OCI-LY3 (cell line): ENCODE results near the gene PELI2.

Experiments
- H2AFZ ChIP-seq: fragments of 200-600, 300-600 bp; shearing (Covaris generic); 2 replicates; pipeline ENCODE4 v1.6.0; 2014; ENCODE audit warnings: antibody characterized with exemption, low read depth, low read length
- H3K27ac ChIP-seq: fragments of 200-600, 300-600 bp; sonication (generic); 2 replicates; pipeline ENCODE4 v1.5.1; 2014; ENCODE audit warnings: mild to moderate bottlenecking, low read length, moderate library complexity, mixed read lengths
- H3K27me3 ChIP-seq: fragments of 200-600, 300-600 bp; sonication (generic); 2 replicates; pipeline ENCODE4 v1.6.1; 2014; ENCODE audit warnings: low read depth, low read length, mixed read lengths
- H3K36me3 ChIP-seq: fragments of 200-600, 300-600 bp; sonication (generic); replicated peaks from 2 replicates; pipeline ENCODE3; 2014; ENCODE audit warnings: low read depth, low read length, mixed read lengths
- H3K4me1 ChIP-seq: fragments of 300-600, 200-600 bp; sonication (generic); 2 replicates; pipeline ENCODE4 v1.6.1; 2014; ENCODE audit warnings: low read length, mixed read lengths
- H3K4me2 ChIP-seq: fragments of 200-600, 300-600 bp; sonication (generic); 2 replicates; pipeline ENCODE4 v1.6.1; 2014; ENCODE audit warnings: low read length, mixed read lengths
- H3K4me3 ChIP-seq: fragments of 300-600, 200-600 bp; sonication (generic); 2 replicates; pipeline ENCODE4 v1.5.1; 2014; ENCODE audit warnings: antibody characterized with exemption, mild to moderate bottlenecking, low read length, moderate library complexity
- H3K79me2 ChIP-seq: fragments of 300-600, 200-600 bp; shearing (Covaris generic); 2 replicates; pipeline ENCODE4 v1.6.1; 2014; ENCODE audit warnings: mild to moderate bottlenecking, low read length, mixed read lengths
- H3K9ac ChIP-seq: fragments of 300-600, 200-600 bp; shearing (Covaris generic); 2 replicates; pipeline ENCODE4 v1.6.0; 2014; ENCODE audit warnings: mild to moderate bottlenecking, low read length, moderate library complexity
- H3K9me3 ChIP-seq: fragments of 200-600, 300-600 bp; shearing (Covaris generic); 2 replicates; pipeline ENCODE4 v1.6.1; 2014; ENCODE audit warnings: low read length, mixed read lengths; ENCODE audit not compliant: insufficient read depth
- H4K20me1 ChIP-seq: fragments of 200-600, 300-600 bp; sonication (generic); 2 replicates; pipeline ENCODE4 v1.6.1; 2016; ENCODE audit warnings: low read length, mixed read lengths; ENCODE audit not compliant: insufficient read depth
- EZH2phosphoT487 ChIP-seq: fragments of 200-600 bp; shearing (Covaris generic); IDR thresholded peaks from 2 replicates; pipeline ENCODE4 v1.6.1; 2018; ENCODE audit warnings: antibody characterized with exemption, mixed run types, low read depth
- TF ChIP-seq, protein P1 (sequence below): fragments of 200-600, 300-600 bp; sonication (generic); IDR thresholded peaks from 2 replicates; pipeline ENCODE4 v1.5.1; 2014; ENCODE audit warnings: antibody characterized with exemption, low read length, low read depth

PELI2 gene

DNA sequence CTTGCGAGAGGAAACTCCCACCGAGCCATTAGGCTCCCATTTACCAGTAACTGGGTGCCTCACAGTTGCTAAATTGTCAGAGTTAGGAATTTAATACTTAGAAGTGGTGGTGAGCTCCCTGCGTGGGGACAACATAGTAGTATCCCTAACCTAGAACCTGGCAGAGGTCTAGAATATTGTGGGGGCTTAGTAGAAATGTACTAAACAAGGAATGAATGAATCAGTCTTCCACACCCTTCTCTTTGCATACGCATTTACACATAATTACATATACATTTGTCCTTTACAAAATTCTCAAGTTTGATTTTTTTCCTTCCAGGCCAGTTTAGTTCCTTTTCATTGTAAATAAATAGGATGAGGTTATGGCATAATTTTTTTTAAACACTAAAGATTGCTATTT lies 24.1 kb downstream of the PELI2 start:
- Histone ChIP-seq H3K27me3 (peaks cover 55% of the 10 kb centered on the region), H3K4me2 (no peak overlapping the region), H4K20me1 (no peaks in the 10 kb centered on the region), H2AFZ (no peak overlapping the region), H3K4me1 (no peaks in the 10 kb centered on the region), H3K79me2 (no peaks in the 10 kb centered on the region), H3K9ac (no peak overlapping the region), H3K4me3 (no peak overlapping the region), H3K36me3 (no peaks in the 10 kb centered on the region), H3K9me3 (no peaks in the 10 kb centered on the region), H3K27ac (no peak overlapping the region)
- TF ChIP-seq, protein P1, sequence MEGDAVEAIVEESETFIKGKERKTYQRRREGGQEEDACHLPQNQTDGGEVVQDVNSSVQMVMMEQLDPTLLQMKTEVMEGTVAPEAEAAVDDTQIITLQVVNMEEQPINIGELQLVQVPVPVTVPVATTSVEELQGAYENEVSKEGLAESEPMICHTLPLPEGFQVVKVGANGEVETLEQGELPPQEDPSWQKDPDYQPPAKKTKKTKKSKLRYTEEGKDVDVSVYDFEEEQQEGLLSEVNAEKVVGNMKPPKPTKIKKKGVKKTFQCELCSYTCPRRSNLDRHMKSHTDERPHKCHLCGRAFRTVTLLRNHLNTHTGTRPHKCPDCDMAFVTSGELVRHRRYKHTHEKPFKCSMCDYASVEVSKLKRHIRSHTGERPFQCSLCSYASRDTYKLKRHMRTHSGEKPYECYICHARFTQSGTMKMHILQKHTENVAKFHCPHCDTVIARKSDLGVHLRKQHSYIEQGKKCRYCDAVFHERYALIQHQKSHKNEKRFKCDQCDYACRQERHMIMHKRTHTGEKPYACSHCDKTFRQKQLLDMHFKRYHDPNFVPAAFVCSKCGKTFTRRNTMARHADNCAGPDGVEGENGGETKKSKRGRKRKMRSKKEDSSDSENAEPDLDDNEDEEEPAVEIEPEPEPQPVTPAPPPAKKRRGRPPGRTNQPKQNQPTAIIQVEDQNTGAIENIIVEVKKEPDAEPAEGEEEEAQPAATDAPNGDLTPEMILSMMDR: no peak
- TF ChIP-seq EZH2phosphoT487: no peak

DNA sequence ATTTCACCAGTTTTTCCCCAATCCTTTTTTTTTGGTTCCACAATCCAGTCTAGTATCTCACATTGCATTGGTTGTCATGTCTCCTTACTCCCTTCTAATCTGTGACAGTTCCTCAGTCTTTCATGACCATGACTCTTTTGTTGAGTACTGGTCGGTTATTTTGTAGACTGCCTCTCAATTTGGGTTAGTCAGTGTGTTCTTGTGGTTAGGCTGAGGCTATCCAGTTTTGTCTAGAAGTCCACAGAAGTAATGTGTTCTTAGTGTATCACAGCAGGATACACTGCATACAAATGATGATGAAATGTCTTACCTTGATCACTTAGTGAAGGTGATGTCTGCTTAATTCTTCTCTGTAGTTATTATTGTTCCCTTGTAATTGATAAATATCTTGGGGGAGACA lies 24.8 kb downstream of the PELI2 start:
- H3K27me3 ChIP-seq: peaks cover 53% of the 10 kb centered on the region
- no peak overlapping the region for H3K27ac ChIP-seq
- no peak overlapping the region for H3K4me2 ChIP-seq
- no peaks in the 10 kb centered on the region for H4K20me1 ChIP-seq
- H2AFZ ChIP-seq: no peak overlapping the region
- no peak overlapping the region for H3K4me3 ChIP-seq
- no peaks in the 10 kb centered on the region for H3K9me3 ChIP-seq
- TF ChIP-seq, protein P1: no peak
- no peak for TF ChIP-seq EZH2phosphoT487
- no peaks in the 10 kb centered on the region for H3K4me1 ChIP-seq
- H3K36me3 ChIP-seq: no peaks in the 10 kb centered on the region
- H3K79me2 ChIP-seq: no peaks in the 10 kb centered on the region
- no peak overlapping the region for H3K9ac ChIP-seq

DNA sequence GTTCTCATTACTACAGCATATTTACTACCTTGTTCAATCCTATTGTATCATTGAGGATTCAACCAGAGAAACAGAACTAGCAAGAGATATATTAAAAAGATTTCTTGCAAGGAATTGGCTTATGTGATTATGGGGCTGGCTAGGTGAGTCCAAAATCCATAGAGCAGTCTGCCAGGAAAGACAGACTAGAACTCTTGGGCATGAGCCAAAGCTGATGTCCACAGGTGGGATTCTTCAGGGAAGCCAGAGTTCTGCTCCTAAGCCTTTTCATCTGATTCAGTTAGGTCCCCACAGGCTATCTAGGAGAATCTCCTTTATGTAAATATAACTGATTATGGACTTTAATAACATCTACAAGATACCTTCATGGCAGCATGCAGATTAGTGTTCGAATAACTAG lies 26.0 kb downstream of the PELI2 start:
- no peaks in the 10 kb centered on the region for H3K4me1 ChIP-seq
- H3K4me3 ChIP-seq: no peak overlapping the region
- peaks cover 46% of the 10 kb centered on the region for H3K27me3 ChIP-seq
- H3K27ac ChIP-seq: no peak overlapping the region
- no peaks in the 10 kb centered on the region for H4K20me1 ChIP-seq
- H3K9ac ChIP-seq: no peak overlapping the region
- no peak for TF ChIP-seq EZH2phosphoT487
- TF ChIP-seq, protein P1: no peak
- H3K79me2 ChIP-seq: no peaks in the 10 kb centered on the region
- no peaks in the 10 kb centered on the region for H3K9me3 ChIP-seq
- H2AFZ ChIP-seq: no peak overlapping the region
- H3K4me2 ChIP-seq: no peak overlapping the region
- H3K36me3 ChIP-seq: no peaks in the 10 kb centered on the region

DNA sequence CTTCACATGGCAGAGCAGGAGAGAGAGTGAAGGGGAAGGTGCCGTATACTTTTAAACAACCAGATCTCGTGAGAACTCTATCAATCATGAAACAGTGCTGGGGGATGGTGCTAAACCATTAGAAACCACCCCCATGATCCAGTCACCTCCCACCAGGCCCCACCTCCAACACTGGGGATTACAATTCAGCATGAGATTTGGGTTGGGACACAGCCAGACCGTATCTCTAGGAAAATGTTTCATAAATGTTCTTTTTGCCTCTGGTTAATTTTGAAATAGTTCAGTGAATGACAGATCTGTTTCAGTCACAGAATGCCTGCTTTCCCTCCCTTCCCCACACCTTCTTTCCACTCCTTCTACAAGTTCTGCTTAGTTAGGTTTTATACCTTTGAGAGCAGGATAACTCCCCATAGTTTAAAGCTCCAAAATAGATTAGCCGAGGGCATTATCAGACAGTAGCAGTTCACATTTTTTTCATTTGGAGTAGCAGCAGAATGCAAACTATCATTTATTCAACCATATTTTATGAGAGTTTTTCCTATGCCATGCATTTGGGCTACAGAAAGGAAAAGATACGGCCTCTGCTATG lies 27.1 kb downstream of the PELI2 start:
- H3K4me2 ChIP-seq: no peak overlapping the region
- no peak overlapping the region for H3K9ac ChIP-seq
- no peak for TF ChIP-seq EZH2phosphoT487
- TF ChIP-seq, protein P1: no peak
- H3K4me3 ChIP-seq: no peak overlapping the region
- peaks cover 43% of the 10 kb centered on the region for H3K27me3 ChIP-seq
- no peaks in the 10 kb centered on the region for H4K20me1 ChIP-seq
- H3K4me1 ChIP-seq: no peaks in the 10 kb centered on the region
- H3K36me3 ChIP-seq: no peaks in the 10 kb centered on the region
- no peaks in the 10 kb centered on the region for H3K9me3 ChIP-seq
- no peak overlapping the region for H2AFZ ChIP-seq
- H3K79me2 ChIP-seq: no peaks in the 10 kb centered on the region
- H3K27ac ChIP-seq: no peak overlapping the region
